Transverse colon (tissue), 4 donors: ENCODE results near the gene TBX3. TPM values are rescaled to one million over a fixed set of nuclear protein-coding genes. Genes with fewer than 3 reads are reported as not detected.
A peak's percentile ranks its signal among the peaks of the same experiment; 100 is the strongest.

Source experiments
- DNase-seq: peaks from one replicate; pipeline ENCODE4 v3.0.0-alpha.2; 2019
- H3K27ac ChIP-seq, 4 donors: fragments of 200-600 bp; sonication (generic); 2 replicates each; pipeline ENCODE4 v1.5.1; 2016 to 2018; ENCODE audit warnings: inconsistent platforms in 4 of 4
- H3K27me3 ChIP-seq: fragments of 200-600 bp; sonication (generic); 2 replicates; pipeline ENCODE4 v1.5.1; 2017; ENCODE audit warnings: inconsistent platforms
- H3K36me3 ChIP-seq, 4 donors: fragments of 200-600 bp; sonication (generic); 2 replicates each; pipeline ENCODE4 v1.5.1; 2017 to 2019; ENCODE audit warnings: inconsistent platforms in 4 of 4
- H3K4me1 ChIP-seq, 4 donors: fragments of 200-600 bp; sonication (generic); 2 replicates each; pipeline ENCODE4 v1.5.1; 2017 to 2020; ENCODE audit warnings: inconsistent platforms in 4 of 4
- H3K4me3 ChIP-seq, 4 donors: fragments of 200-600 bp; sonication (generic); 1 replicate in 1 of 4; 2 replicates in 3 of 4; pipeline versions ENCODE4 v1.5.1 to v1.6.1; 2017 to 2019; ENCODE audit warnings: inconsistent platforms in 4 of 4
- H3K9me3 ChIP-seq, 2 donors: fragments of 200-600 bp; sonication (generic); 2 replicates each; pipeline ENCODE4 v1.5.1; 2017 to 2019; ENCODE audit warnings: inconsistent platforms in 2 of 2
- CTCF ChIP-seq, 5 experiments: fragments of 200-600 bp in 3 of 5; fragments of 450-650 bp in 2 of 5; sonication (generic) in 3 of 5; IDR thresholded peaks; 1 replicate in 2 of 5; 2 replicates in 3 of 5; pipeline ENCODE4 v1.5.1; 2016 to 2017; ENCODE audit warnings: antibody characterized with exemption in 5 of 5, inconsistent platforms in 3 of 5, mild to moderate bottlenecking in 2 of 5, moderate library complexity in 1 of 5
- EP300 ChIP-seq: sonication (generic); formaldehyde crosslinking; IDR thresholded peaks from one replicate; pipeline ENCODE4 v1.6.1; 2017; ENCODE audit warnings: antibody characterized with exemption, low read depth
- POLR2A ChIP-seq: fragments of 450-650 bp; IDR thresholded peaks from one replicate; pipeline ENCODE4 v1.6.1; 2016; ENCODE audit warnings: antibody characterized with exemption, mild to moderate bottlenecking, moderate library complexity
- POLR2AphosphoS5 ChIP-seq, 3 donors: sonication (generic); formaldehyde crosslinking; IDR thresholded peaks; one replicate each; pipeline ENCODE4 v1.6.1; 2016; ENCODE audit warnings: antibody characterized with exemption in 3 of 3
- WGBS, 2 donors: methylation state at CpG; one replicate each; pipeline ENCODE4 v1.1.5; 2018; ENCODE audit warnings: low coverage in 1 of 2; 5-methylcytosine and 5-hydroxymethylcytosine counted together
- in situ Hi-C, 4 donors: fragments of 200-750 bp; cut with MboI; loops; one replicate each; pipeline versions ENCODE4 v1.15.0 to v1.15.1; 2017; ENCODE audit warnings: low sequenced_read_pairs in 3 of 4, low pct_ligation_motif_present in 1 of 4, low pct_unique_long_range_greater_than_20kb in 1 of 4
- intact Hi-C: fragments of 100-400 bp; cut with DNase I; formaldehyde crosslinking; loops from one replicate; pipeline ENCODE4 v1.15.1; 2023; ENCODE audit warnings: low total_unique reads
- total RNA-seq, 4 donors: library from RNA; depleted of rRNA; stranded (reverse); fragments of >200 nt; gene quantifications; one replicate each; pipeline ENCODE4 v1.1.0, GENCODE V29; 2016

TBX3 gene
- total RNA-seq, 4 donors from 2014 or later, result 2.8 to 11.9 (median 5.9) TPM

- H3K27me3 ChIP-seq, result no peaks in the 10 kb centered on the region
- WGBS, 2 donors, result 45 to 71% methylated on average over 1 to 6 of the region's 6 CpGs
- no peak overlapping the region for H3K27ac ChIP-seq
- in situ Hi-C loops (no loop called here), intact Hi-C loops (no loop called here)
- H3K9me3 ChIP-seq, result no peaks in the 10 kb centered on the region
- H3K36me3 ChIP-seq, result no peaks in the 10 kb centered on the region
- H3K4me3 ChIP-seq, result no peak overlapping the region
- DNase-seq, result no peak
- no peak for TF ChIP-seq EP300
- no peaks in the 10 kb centered on the region for H3K4me1 ChIP-seq
Measured at GRCh38 chr12:114638790-114639435, 45.1 kb downstream of the TBX3 start.

GRCh38 chr12:114636723-114637480, 47.1 kb downstream of the TBX3 start:
- WGBS, 2 donors, result 57 to 68% methylated on average over 4 to 15 of the region's 15 CpGs
- H3K27me3 ChIP-seq, result no peaks in the 10 kb centered on the region
- no peaks in the 10 kb centered on the region for H3K4me1 ChIP-seq
- H3K36me3 ChIP-seq, result no peaks in the 10 kb centered on the region
- in situ Hi-C loops, result no loop called here
- H3K27ac ChIP-seq, result no peak overlapping the region
- intact Hi-C loops, result no loop called here
- no peaks in the 10 kb centered on the region for H3K9me3 ChIP-seq
- TF ChIP-seq EP300 (no peak), POLR2A (no peak), POLR2AphosphoS5 (IDR thresholded peaks at IDR 0.05) (no peak), CTCF (IDR thresholded peaks at IDR 0.05) (peak in 1 of 5 experiments; percentile 19)
- DNase-seq, result peak; percentile 8
- H3K4me3 ChIP-seq, result no peak overlapping the region

GRCh38 chr12:114631242-114631641, 52.7 kb downstream of the TBX3 start:
- 68 to 69% methylated on average over 6 to 7 of the region's 7 CpGs for WGBS, 2 donors
- no peaks in the 10 kb centered on the region for H3K4me1 ChIP-seq
- no peak overlapping the region for H3K4me3 ChIP-seq
- TF ChIP-seq CTCF (IDR thresholded peaks at IDR 0.05) (no peak), POLR2A (no peak), EP300 (no peak)
- in situ Hi-C loops, result no loop called here
- H3K27ac ChIP-seq, result no peak overlapping the region
- no peaks in the 10 kb centered on the region for H3K9me3 ChIP-seq
- DNase-seq, result no peak
- peaks cover 9% of the 10 kb centered on the region for H3K27me3 ChIP-seq
- intact Hi-C loops, result no loop called here
- no peaks in the 10 kb centered on the region for H3K36me3 ChIP-seq

- TF ChIP-seq CTCF (IDR thresholded peaks at IDR 0.05) (no peak), POLR2AphosphoS5 (IDR thresholded peaks at IDR 0.05) (no peak), EP300 (no peak), POLR2A (no peak)
- no peaks in the 10 kb centered on the region for H3K4me1 ChIP-seq
- H3K27ac ChIP-seq, result no peak overlapping the region
- H3K4me3 ChIP-seq, result no peak overlapping the region
- peaks cover 9% of the 10 kb centered on the region for H3K27me3 ChIP-seq
- no peak for DNase-seq
- WGBS, 2 donors, result 64 to 72% methylated on average over 5 of the region's 5 CpGs
- intact Hi-C loops, result no loop called here
- no peaks in the 10 kb centered on the region for H3K36me3 ChIP-seq
- in situ Hi-C loops, result no loop called here
- no peaks in the 10 kb centered on the region for H3K9me3 ChIP-seq
Measured at GRCh38 chr12:114628199-114628598, 55.8 kb downstream of the TBX3 start.
